SK-N-DZ (cell line): ENCODE measurements around the gene HNRNPL.

Experiments used
- DNase-seq: peaks from one replicate; pipeline ENCODE4 v3.0.0-alpha.2; 2015; ENCODE audit warnings: low spot score

The HNRNPL gene

DNA sequence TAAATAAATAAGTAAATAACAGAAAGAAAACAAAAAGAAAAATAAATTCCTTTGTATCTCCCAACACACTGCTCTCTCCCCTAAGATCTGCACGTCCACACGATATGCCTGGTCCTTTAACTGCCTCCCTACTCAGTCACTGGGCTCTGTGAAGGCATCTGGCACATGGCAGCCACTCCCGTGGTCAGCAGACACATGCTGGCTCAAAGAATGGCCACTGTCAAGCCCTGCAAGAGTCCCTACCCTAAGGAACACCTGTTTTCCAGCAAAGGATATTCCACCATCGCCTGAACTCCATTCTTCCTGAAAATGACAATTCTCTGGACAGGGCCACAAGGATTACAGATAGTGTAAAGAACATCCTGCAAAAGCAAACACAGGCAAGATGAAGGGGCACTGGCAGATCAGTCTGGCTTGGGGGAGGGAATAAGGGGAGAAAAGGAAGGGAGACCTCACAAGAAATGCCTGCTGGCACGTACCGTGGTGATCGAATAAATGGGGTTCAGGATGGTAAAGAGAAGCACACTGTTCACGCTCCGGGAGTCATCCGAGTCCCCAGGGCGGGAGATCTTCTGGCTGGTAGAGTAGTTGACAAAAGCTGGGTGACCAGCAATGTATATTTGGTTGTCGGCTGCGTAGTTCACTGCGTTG lies 4.3 kb downstream of the HNRNPL start:
- DNase-seq = no peak

DNA sequence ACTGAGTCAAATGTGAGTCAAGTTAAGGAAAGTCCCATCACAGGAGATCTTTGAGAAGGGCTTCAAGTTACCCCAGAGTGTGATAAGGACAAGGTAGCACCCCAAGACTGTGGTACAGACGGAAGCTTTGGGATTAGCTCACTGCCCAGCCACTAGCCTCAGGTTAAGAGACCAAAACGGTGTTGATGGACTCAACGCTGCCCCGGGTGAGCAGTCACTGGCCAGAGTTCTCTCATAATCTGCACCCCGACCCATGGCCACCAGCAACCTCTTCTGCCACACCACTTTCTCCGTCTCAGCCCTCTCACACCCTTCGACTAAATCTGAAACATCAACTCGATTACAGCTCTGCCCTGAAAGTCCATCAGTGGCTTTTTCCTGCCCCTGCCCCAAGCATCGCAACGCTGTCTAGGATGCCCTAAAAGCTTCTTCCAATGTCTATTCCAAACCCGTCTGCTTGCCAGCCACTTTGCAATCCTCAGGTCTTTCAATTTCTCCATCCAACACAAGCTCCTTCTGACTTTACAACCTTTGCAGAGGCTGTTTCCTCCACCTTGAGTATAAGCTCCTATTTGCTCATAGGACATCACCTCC lies 5.6 kb downstream of the HNRNPL start:
- DNase-seq = no peak

DNA sequence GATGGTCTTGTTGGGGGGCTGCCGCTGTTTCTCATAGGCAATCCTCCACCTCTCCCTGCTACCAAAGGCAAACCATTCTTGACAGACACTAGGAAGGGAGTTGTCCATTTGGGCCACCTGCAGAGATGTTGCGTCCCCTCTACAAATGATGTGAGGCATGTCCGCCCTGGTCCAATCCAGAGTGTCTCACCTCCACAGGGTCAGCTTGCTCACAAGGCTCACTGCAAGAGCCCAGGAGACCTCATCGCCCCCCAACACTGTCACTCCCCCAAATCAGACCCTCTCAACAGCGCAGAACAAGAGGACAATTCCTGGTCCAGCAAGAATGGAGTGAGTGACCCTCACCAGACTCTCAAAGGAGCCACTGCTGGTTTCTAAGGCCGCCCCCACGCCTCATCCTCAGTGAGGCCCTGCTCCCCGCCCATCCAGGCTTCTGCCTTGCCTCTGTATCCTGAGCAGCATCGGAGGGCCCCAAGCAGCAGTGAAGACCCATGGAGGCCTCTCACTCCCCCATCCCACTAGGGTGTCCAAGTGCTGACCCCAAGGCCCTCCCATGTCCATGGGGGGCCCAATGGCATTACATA lies 6.5 kb downstream of the HNRNPL start:
- no peak for DNase-seq

DNA sequence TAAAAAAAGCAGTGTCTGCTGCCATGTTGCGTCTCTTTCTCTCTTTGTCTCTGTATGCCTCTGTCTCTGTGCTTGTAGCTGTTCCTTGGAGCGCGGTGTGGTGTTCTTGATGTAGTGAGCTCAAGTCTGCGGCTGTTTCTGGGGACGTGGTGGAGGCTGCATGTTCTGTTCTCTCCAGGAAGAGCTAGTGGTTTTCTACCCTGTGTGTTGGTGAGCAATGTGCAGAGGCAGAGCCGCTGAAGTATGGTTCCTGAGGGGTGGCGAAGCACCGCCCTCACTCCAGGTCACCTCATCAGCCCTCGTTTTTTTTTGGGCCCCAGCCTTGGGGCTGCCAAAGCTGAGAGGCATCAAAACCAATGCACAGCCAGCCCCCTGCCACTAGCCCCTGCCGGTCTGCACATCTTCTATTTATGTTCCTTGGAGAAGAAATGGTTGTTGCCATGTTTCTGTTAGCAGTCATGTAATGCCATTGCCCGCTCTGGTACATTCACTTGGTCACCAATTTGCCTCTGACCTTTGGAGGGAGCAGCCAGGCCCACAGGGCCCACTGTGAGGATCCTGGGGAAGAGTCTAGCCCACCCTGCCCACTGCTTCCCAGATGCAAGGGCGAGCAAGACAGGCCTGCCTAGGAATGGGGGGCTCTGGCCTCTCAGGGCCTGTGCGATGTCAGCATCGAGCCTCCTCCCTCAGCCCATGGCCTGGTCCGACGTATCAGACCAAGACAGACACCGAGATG lies 7.2 kb downstream of the HNRNPL start:
- no peak for DNase-seq

DNA sequence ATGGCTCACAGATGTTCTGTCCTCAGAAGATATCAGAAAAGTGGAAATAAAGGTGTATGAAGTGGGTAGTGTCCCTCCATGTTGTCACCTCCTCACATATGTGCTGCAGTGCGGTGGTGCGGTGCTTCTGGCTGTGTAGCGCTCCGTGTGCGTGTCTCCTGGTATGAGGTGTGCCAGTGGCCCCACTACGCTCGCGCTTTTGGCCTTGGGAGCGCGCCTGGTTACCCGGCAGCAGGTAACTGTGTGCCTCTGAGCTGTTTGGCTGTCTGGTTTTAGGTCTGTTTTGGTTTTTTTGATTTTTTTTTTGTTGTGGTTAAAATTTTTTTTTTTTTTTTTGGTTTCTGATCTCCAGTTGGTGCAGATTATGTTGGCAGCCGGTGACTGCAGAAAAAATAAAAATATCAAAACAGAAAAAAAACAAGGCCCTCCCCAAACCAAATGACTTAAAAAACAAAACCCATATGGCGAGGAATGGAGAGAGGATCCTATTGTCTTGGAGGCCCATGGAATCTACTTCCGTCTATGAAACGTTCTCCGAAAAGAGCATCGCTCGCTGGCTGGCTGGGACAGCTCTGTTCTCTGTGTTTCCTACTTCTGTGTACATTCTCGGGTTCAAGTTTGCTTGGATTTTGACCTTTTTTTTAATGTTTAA lies 7.9 kb downstream of the HNRNPL start:
- DNase-seq = no peak

DNA sequence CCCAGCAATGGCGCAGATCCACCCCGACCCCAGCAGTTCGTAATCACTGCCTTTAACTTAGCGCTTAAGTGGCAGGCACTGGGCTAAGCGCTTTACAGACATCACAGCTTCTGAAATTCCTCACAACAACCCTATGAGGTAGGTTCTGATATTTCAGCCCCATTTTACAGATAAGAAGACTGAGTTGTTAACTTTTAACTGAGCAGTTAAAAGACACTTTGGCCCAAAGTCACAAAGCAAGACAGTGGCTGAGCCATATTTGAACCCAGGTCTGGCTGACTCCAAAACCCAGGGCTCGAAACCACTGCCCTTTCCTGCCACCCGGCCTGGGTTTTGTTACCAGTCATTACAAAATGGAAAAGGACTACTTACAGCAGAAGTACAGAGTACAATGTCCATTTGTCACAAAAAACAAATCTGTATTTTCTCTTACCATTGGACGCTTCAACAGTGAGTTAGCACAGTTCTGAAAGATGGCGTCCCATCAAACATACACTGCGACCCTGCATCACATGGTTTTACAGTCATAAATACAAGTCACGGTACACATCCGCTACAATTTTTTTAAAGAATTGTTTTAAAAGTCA lies 8.5 kb downstream of the HNRNPL start:
- no peak for DNase-seq

DNA sequence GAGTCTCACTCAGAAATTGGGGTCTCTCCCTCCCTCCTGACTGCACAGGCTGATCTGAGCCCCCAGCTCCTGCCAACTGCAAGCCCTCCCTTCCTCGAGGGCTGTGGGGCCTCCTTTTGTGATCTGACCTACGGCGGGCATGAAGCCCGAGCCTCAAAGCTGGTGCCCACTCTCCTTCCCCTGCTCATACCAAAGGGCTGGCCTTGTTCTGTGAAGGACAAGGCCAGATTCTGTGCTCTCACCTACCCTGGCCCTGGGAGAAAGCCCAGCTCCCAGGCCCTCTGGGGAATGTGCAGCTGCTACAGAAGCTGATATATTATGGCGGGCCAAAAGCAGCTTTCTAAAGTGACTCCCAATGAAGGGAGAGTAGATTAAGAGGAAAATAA lies 9.2 kb downstream of the HNRNPL start:
- no peak for DNase-seq

DNA sequence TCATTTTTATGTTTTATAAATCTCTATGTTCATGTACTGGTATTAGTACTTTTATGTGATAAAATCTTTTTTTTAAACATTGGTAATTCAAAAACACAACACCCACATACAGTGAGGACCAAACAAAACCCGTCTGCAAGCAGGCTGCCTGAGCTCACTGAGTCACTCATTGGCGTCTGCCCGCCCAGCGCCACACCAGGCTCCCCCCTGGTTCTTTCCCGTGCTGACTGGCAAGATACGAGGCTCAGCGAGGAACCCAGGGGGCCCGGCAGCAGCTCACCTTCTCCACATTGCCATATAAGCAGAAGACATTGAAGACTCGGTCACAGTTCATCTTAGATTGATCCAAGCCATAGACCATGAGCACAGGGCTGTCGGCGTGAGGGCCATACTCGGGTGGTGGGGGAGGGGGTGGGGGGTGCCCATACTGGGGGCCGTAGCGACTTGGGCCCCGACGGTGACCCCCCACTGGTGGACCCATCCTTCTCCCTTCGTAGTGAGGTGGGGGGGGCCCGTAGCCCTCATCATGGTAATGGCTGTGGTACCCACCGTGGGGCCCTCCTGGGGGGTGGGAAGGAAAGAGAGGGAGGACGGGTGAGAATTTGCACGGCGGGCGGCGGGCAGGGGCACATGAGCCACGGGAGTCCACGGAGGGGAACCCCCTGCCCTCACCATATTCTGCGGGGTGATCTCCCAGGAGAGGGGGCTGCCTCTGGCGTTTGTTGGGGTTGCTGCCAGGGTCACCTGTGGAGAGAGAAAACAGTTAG lies 9.8 kb downstream of the HNRNPL start:
- DNase-seq = no peak

DNA sequence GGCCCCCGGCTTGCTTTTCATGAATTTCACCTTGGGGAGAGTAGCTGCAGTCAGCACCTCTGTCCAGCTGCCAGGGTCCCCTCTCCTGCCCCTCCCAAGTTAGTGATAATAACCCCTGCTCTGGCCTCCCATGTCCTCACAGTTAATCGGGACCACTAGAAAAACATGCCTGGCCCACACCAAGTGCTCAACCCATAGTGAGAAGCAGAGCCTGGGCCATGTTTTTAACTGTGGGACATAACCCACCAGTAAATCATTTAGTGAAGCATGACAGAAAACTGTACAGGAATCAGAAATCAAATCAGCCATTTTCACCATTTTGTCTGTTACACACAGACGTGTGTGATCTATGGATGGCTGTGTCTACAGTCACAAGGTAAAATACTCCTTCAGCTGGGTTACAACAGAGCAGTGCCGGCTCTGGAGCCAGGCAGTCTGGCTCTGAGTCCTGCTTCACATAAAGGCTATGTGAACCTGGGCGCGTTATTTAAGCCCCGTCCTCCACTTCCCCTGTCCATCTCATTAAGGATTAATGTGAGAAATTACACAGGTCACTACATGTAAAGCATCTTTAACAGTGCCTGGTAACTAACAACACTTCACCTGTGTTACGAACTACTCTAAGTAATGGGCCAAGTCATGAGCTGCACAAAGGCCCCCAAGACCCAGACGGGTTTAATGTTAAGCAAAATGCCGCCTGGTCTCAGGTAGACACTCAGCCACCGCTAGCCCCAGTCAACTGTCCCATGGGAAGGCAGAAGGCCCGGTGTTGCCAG lies 10.6 kb downstream of the HNRNPL start:
- no peak for DNase-seq

DNA sequence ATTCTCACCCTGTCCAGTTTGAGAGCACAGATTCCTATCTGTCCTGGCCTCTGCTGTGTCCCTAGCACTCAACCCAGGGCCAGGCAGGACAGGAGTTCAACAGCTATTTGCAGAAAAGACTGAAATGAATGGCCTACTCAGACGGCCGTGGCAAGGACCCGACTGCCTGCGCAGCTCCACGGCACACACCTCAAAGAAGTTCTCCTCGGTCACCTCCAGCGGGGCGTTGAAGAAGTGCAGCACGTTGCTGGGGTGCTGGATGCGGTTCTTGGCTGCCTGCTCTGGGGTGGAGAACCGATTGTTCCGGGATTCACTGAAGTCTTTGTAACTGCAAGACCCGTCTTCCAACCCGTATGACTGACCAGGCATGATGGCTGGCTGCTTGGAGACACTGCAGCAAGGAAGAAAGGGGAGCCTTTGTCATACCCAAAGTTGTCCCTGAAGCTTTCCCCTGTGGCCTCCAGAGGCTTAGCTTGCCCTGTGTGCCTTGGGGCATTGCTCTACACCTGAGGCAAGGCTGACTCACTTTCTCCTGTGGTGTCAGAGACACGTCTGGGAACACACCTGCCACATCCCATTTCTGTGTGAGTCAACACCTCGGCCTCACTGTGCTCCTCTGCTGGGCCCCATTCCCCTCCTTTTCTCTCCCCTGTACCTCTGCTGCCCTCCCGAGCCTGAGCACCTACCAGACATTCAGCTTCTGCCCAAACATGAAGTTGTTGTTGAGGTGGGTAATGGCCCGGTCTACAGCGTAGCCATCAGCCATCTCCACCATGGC lies 11.4 kb downstream of the HNRNPL start:
- DNase-seq = no peak

DNA sequence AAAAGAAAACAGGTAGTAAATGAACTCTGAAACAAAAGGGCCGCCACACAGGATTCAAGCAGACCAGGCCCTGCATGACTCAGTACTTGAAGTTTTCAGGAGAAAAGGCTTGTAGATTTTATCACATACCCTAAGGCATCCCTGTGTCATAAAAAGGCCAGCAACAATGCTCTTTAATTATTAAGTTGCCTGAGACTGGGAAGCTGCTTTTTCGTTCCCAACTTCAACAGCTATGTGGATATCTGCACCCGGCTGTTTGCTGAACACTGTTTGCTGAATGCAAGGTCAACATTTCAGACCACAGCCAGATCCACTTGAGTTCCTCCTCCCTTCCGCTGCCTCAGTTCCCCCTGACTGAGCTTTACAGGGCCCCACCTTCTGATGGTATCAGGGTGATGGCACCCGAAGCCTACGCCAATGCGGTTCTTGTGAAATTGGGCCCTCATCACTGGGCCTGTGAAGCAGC lies 12.1 kb downstream of the HNRNPL start:
- DNase-seq = no peak

DNA sequence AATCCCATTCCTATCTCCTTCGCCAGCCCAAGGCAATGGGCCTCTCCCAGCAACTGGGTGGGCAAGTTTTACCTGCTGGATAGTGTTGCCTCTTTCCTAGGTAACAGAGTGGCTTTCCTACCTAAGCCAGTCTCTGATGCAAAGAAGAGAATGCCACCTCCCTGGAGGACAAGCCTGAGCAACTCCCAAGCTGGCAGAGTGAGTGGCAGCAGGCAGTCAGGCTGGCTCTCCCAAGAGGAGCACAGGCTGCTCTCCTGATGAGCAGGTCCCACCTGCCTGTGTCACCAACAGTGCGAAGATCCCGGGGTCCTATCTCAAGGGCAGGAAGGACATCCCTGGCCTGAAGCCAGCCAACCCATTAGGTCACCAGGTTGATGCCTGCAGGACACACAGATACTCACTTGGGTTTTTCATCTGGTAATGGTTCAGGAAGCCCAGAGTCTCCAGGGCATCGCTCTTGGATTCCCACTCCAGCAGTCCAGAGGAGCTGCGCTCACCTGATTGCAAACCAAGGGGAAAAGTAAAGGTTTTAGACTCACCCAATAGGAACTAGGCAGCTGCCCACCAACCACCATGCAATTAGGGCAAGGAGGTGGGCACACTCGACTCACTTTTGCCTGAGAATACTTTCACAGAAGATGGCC lies 12.7 kb downstream of the HNRNPL start:
- no peak for DNase-seq

DNA sequence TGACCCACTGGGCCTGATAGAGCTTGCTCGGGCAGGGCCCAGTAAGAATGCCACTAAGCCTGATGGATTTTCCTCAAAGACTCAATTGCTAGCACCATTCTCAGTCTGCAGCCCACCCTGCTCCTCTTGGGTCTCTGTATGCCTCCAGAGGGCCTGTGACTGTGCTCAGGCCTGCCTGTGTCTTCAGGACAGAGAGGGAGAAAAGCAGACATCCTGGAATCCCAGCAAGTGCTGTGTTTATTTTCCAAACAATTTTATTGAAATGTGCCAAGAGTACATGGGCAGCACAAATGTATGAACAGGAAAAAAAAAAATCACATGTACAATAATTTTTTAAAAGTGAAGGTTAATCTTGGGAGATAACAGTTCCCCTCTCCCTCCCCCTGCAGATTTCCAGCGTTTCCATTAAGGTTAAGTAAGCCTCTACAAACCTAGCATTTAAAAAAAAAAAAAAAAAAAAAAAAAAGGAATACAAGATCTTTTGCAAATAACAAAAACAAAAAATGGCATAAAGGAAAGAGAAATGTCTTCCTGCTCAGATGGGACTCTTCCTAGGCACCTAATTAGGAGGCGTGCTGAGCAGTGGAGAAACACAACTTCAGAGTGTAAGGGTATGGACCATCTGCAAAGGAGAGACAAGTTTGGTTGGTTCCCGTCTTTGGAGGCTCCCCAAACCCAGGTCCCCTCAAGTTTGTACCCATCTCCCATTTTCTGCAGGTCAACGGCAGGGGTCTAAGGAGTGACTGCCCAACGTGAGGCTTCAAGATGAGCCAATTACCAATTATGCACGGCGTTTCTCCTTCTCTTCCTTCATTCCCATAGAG lies 13.4 kb downstream of the HNRNPL start:
- no peak for DNase-seq

DNA sequence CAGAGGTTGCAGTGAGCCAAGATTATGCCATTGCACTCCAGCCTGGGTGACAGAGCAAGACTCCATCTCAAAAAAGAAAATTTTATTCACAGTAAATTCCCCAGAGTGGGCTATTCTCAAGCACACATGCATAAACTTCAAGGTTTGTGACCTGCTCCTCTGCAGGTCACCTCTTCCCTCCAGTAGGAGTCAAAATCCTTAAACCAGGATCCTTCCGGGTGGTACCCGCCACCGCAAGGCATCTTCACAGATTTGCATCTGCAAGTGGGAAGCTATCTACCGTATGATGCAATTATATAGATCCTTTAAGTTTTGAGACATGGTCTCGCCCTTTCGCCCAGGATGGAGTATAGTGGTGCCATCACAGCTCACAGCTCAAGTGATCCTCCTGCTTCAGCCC lies 15.2 kb downstream of the HNRNPL start:
- DNase-seq = no peak

DNA sequence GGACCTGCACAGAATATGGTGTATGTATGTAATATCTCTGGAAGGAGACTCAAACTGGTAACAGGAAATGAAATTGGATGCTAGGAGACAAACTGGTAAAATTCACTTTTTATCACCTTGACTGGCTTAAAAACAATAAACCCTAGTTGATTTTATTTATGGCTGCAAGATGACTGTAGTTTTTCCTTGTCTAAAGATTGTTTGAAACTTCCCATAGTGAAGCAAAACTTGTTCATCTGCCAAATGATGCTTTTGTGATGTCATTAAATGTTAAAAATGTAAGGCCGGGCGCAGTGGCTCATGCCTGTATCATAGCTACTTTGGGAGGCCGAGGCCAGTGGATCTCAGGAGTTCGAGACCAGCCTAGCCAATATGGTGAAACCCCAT lies 15.7 kb downstream of the HNRNPL start:
- no peak for DNase-seq

DNA sequence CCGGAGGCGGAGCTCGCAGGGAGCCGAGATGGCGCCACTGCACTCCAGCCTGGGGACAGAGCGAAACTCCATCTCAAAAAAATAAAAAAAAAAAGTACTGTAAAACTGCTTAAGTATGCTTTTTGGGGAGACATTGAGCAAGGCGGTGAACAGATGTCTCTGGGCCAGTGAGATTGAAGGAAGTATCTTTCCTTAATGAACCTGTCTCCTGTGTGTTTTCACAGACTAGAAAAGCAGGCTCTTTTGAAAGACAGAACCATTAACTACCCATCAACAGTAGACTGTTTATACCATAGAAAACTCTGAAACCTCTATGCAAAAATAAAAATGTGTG lies 16.7 kb downstream of the HNRNPL start:
- DNase-seq = no peak

DNA sequence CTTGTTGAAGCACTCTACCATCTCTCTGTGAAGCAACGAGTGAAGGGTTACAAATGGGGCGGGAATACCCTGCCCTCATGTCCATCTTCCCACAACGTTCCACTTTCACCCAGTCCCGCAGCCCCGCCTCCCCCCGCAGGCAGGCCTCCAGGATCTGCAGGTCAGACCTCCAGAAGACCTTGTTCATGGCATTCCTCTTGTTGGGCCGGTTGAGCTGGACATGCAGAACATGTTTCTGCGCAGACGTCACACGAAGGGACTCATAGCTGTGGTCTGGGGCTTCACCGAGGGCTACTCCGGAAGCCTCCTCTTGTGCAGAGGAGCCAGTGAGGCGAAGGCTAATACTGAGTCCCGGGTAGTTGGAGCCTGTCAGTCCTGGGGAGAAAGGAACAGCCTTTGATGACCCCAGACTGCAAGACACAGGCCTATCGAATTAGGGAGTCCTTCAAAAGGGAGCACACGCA lies 18.6 kb downstream of the HNRNPL start:
- DNase-seq = peak; percentile 55
